GM19238 (cell line): ENCODE data around the gene SLC16A5.
"Not testable (repeated sequence)": the region's sequence is repeated elsewhere in the genome, so short reads cannot be mapped to it uniquely, and the experiment has no call there.

Experiments
- DNase-seq: peaks from one replicate; pipeline ENCODE4 v3.0.0; 2011; ENCODE audit warnings: low spot score; ENCODE audit not compliant: insufficient read length

The SLC16A5 gene

DNA sequence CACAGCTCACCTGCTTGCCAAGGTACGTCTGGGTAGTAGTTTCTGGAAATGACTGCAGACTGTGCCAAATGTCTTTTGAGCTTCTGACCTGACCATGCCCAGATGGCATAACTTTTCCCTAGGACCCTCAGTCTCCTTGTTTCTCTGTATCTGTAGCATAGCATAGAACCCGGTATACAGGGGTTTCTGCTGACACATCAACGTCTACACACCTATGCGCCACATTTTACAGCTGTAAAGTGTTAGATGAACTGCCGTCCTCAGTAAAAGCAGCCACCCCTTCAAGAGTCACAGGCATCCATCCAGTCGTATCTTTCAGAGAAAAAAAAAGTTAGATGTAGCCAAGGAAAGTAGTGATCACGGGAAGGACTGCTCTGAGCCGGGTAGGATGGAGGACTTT lies 23.3 kb upstream of the SLC16A5 start:
- no peak for DNase-seq

DNA sequence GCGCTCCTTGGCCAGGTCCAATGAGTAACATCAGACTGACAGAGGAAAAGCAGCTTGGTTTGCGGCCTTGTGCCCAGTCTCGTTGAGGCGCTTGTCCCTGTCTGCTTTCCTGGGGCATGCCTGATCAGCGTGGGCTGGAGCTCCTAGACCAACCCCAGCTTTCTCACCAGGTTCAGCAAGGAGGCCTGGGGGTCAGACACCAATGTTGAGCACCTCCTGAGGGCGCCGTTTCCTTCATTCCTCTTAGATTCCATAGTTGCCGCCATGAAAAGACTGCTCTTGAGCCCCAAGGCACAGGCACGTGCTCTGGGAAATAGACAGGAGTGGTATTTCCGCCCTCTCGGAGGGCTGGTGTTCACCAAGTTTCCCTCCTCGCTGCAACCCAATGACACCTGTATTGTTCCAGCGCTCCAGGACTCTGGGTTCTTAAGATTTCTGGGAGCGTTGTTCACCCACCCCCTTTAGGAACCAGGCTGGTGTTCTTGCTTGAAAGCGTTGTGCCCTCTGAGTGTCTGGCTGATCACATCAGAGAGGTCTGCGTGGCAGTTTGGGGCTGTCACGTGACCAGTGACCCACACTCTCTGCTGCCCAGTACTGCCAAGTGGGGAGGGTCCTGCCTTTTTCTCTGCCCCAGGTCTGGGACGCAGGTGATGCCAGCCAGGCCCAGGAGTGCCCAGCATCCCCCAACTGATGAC lies 22.7 kb upstream of the SLC16A5 start:
- no peak for DNase-seq

DNA sequence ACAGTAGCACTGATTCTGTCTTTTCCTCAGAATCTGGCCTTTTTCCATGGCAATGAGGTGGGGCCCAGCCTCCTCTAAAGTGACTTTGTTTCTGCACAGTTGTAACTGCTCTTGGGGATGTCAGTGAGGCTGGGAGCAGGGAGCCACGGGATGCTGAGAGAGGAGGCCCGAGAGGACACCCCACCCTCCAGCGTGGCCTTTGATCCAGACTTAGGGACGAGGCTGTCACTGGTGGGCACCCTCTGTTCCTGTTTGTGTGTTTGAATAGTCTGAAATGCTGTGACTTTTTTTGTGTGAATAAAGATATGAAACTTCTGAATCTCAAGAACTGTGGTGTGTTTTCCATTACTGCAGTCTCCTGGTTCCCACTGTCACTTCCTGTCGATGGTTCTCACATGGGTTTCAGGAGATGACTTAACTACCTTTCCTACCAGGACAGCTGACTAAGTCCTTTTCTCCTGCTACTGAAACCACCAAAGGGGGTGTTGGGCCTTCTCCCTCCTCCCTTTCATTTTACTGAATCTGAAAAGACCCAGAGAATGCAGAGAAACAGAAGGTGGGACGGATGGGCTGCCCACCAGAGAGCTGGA lies 22.1 kb upstream of the SLC16A5 start:
- no peak for DNase-seq

DNA sequence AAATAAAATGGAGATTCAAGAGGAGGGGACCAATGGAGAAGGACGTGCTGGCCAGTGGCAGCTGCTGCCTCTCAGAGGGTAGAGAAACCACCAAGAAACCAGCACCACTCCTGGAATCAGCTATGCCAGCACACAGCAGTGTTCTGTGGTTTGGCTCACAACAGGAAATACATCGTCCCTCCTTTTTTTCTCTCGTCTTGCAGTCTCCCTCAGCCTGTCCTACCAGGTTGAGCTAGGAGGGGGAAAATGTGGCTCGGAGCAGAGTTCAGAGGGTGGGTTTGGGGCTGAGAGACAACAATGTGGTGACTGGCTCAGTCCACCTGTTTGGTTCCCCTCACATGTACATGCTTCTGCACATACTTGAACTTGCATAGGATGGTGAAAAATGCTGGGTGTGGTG lies 19.9 kb upstream of the SLC16A5 start:
- DNase-seq: no peak

DNA sequence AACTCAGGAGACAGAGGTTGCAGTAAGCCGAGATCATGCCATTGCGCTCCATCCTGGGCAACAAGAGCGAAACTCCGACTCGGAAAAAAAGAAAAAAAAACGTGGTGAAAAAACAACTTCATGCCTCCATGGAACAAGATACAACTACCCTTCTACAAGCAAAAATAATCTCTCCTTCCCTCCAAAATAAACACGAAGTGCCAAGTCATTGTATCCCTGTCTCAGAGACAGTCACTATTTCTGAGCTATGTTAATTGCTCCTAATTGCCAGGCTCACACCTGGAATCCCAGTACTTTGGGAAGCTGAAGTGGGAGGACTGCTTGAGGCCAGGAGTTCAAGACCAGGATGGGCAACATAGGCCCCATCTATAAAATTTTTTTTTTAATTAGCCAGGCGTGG lies 19.0 kb upstream of the SLC16A5 start:
- DNase-seq: no peak

DNA sequence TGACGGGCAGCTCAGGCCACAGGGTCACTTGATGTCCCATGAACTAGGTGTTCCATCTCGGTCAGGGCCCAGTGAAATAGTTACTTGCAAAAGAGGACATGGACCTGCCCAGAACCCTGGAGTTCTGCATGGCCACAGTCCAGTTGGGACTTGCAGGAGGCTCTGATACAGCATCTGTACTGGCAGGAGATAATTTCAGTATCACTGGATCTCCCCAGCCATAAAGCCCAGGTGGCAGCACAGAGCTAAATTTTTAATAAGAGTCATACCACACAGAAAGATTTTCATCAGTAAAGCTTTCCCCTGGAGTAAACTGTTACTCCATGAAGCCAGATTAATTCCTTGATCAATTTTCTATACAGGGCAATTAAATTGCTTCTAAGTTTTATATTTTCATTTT lies 18.0 kb upstream of the SLC16A5 start:
- no peak for DNase-seq

DNA sequence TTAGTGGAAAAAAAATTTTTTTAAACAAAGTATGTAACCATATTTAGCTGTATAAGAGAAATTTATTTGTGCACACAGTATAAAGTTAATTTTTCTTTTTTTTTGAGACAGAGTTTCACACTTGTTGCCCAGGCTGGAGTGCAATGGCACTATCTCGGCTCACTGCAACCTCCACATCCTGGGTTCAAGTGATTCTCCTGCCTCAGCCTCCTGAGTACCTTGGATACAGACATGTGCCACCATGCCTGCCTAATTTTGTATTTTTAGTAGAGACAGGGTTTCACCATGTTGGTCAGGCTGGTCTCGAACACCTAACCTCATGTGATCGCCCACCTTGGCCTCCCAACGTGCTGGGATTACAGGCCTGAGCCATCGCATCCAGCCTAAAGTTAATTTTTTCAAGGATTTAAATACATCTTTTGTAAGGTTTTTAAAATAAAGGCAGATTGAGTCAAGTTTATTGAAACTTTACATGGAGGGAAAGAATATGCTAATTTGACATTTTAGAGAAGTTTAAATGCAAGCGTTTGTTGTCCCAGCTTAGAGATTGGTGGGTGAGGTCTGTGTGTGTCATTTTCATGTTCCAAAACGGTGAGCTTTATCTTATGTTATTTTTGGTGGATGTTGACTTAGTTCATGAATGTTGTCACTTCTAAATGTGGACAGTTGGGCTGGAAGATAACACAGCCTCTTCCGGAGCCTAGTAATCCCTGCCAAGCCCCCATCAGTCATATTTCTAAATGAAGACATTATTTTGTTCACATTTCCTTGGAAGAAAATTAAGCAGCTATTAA lies 16.1 kb upstream of the SLC16A5 start:
- not testable (repeated sequence) for DNase-seq

DNA sequence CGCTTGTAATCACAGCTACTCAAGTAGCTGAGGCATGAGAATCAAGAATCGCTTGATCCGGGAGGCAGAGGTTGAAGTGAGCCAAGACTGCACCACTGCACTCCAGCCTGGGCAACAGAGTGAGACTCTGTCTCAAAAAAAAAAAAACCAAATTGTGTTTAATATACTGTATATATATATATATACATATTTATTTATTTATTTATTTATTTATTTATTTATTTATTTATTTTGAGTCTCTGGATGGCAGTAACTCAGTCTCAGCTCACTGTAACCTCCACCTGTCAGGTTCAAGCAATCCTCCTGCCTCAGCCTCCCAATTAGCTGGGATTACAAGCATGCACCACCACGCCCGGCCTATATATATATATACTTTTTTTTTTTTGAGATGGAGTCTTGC lies 14.8 kb upstream of the SLC16A5 start:
- DNase-seq: not testable (repeated sequence)

DNA sequence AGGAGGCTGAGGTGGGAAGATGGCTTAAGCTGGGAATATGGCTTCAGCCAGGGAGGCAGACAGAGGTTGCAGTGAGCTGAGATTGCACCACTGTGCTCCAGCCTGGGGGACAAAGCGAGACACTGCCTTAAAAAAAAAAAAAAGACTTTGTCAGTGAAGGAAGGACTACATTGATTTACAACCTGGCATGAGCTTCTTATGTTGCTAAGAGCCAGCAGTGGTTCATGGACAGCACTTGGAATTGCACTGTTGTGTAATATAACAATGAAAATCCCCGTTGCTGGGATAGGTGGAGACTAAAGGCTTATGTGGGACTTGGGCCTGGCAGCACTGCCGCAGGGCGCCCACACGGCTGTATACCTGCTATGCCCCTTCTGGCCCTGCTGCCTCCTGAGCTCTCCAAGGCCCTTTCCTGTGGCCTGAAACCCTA lies 14.1 kb upstream of the SLC16A5 start:
- no peak for DNase-seq

DNA sequence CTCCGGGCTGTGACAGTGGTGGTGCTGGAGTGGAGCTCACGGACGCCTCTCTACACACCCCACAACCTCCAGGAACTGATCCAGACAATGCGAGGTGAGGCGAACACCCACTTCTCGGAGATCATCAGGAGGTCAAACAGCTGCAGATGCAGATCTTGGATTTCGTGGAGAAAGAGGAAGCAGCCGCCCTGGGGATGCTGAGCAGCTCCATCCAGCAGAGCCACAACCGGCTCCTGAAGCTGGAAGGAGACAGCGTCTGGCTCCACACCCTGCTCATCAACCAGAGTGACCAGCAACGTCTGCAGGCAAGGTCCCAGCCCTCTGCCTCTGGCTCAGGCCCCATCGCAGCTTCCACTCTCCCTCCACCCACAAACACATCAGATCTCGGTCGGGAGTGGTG lies 13.2 kb upstream of the SLC16A5 start:
- DNase-seq: no peak

DNA sequence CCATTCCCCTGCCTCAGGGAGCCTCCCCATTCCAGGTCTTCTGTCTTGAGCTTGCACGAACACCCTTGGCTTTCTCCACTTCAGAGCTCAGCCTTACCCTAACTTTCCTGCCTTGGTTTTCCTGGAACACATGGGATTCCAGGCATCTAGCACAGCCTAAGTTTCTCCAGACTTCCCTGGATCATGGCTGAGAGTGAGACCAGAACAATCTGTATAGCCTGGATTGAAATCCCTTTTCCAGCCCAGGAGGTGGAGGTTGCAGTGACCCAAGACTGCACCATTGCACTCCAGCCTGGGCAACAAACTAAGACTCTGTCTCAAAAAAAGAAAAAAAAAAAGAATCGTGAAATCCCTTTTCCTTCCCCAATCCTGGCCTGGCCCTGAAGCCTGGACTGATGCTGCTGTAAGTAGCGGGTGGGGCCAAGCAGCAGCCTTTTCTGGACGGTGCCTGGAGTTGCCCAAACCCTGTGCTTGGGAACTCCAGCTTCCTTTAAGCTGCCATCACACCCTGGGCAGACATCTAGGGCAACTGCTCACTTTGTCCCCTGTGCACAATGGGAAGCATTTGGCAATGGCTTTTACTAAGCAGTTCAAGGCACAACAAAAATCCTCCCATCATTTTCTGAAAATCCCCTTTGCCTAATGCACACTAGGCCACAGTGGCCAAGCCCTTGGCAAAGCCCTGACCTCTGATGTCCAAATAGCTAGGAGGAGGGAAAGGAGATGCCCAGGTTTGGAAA lies 12.0 kb upstream of the SLC16A5 start:
- no peak for DNase-seq

DNA sequence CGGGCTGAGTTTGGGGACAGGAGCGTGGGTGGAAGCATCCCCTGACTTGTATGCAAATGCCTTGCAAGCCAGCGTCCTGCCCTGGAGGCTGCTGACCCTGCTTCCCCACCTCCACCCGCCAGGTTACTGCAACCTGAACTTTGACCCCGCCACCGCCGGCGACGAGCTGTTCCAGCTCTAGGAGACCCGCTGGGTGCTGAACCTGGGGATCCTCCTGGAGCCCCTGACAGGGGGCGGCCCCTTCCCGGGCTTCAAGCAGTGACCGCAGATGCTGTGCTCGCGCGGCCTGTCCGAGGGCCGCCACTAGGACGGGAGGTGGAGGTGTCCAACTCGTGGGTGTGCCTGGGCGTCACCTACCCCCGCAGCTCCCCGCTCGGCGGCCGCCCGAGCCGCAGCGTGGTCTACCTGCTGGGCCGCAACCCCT lies 10.7 kb upstream of the SLC16A5 start:
- no peak for DNase-seq

DNA sequence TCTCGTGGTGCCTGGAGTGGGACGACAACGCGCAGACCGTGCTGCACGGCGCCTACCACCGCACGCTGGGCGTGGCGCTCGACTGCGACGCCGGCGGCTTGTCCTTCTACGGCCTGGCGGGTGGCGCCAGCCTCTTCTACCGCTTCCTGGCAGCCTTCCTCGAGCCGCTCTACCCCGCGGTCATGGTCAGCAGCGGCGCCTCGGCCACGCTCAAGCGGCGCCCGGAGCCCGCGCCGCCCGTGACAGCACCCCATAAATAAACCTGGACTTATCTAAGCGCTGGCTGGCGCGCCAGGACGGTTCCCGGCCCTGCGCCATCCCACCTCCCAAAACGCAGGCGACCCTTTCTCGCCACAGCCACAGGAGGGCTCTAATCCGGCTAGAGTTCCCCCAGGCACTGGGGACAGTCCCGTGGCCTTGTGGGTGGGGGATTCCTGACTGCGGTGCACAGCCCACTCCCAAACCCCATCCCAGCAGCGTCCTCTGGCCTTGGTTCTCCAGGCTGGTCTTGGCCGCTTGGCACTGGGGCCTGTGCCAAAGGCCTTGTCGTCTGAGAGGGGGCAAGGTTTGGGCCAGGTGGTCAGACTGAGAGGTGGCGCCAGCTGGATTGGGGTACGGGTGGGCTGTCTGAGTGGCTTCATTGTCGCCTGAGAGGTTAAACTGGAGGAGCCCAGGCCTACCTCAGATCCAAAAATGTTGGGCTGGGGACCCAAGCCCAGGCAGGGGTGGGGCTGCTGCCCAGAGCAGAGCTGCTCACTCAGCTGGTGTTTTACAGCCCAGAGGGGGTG lies 10.1 kb upstream of the SLC16A5 start:
- peak; percentile 67 for DNase-seq

DNA sequence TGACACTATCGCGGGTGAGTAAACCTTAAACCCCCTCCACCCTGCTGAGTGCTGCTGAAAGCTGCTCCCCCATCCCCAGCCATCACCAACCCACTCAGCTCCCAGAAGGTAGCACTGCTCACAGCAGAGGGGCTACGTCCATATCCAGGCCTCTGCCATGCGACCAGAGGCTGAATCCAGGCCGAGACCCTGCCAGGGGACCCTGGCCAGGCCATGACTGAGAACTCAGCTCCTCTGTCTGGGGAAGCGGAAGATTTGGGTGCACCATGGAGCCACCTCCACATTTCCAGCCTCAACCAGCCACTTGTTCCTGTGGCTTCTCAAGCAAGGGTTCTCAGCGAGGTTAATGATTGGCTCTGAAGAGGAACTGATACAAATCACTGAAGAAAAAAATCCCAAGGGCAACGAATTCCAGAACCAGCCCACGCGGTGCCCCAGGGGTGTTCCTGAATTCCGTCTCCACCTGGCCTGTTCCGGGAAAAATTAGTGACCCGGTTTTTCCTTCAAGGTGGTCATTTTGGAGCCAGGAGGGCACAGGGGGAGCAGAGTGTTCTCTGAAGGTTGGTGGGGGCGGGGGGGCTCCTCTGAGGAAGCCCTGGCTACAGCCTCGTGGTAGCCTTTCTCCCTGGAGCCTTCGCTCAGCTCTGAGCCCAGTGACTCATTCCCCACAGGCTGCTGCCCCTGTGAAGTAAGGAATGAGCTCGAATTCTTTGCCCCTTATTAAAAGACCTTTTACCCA lies 9.3 kb upstream of the SLC16A5 start:
- peak; percentile 64 for DNase-seq

DNA sequence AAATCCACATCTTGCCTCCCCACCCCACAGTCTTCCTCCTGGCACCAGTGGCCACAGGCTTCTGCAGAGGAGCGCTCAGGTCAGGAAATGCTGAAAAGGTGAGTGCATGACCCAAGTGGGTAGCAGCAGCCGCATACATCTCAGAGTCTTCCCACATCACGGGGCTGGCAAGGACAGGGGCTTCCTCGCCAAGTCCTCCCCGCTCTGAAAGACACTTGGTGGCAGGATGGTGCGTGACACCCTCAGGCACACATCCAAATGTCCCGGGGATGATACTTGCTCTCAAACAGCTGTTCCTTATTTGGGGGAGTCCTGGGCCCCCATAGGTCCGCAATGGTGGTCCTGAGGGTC lies 8.8 kb upstream of the SLC16A5 start:
- DNase-seq: no peak

DNA sequence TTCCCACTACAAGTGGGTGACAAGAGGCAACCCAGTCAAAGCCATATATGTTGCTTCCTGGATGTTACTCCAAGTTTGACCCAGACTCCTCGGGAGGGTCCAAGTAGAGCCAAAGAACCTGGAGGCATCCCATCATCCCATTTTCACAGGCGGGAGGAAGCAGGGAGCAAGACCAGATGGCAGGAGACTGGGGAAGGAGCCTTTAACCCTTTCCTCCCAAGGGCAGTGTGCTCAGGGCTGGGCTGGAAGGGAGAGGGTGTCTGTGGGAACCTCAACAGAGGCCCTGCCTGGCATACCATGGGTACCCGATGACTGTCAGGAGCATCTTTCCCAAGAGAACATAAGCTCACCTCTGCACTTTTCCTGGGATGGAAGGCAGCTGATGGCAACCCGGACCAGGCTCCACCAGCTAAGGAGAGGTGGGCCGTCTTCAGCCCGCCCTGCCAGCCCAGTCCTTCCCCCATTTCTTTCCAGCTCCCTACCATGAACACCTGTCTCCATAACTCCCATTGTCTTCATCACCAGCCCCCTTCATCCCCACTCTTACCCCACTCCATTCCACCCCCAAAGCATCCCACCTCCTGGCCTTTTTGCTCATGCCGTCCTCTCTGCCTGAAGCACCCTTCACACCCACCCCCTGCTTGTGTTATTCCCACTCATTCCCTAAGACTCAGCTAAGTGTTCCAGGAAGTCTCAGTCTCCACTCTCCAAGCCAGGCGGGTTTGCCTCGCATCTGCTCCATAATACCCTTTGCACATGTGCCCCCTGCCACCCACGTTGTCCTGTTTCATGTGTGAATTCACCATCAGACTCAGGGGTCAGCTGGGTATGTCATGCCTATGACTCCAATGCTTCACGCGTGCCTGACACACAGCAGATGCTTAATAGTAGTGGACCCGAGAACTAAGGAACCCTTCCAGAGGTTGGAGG lies 5.9 kb upstream of the SLC16A5 start:
- DNase-seq: no peak

DNA sequence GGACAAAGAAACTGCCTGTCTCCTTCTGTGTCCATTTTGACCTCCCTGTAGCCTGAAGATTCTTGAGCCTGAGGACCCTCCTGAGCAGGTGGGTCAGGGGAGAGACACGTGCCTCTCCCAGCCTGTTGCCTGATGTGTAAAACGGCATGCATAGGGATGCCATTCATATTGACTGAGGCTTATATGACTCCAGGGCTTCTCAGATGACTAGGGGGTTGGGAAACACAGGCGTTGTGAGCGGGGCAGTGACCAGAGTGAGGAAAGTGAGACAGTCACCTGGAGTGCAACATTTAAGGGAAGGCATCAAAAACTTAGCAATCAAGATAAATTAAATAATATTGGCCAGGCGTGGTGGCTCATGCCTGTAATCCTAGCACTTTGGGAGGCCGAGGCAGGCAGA lies 5.1 kb upstream of the SLC16A5 start:
- no peak for DNase-seq

DNA sequence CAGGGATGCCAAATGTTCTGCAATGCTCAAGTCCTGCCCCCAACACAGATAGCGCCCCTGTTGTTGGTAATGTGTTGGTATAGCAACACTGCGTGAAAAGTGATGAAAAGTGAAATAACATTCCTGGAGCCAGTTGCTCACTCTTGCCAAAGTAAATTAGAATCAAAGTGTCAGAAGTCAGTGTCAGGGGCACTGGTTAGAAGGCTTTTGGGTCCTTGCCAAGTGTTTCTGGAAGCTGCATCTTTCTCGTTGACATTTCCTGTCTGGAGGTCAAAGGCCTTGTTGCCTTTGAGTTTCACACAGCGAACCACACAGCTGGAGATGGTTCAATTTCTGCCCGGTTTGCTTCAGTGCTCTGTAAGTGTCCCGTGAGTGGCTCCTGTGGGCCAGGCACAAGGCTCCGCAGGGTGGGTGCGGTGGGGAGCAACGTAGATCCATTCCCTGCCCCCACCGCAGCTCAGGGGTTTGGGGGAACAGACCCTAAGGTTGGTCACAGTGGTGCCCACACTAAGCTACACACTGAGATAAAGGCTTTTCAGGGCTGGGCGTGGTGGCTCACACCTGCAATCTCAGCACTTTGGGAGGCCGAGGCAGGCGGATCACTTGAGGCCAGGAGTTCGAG lies 3.6 kb upstream of the SLC16A5 start:
- DNase-seq: no peak
